Stimulated activated memory B cell treated with anti-CD40 and anti-IgM and Interleukin-4, amounts not matched to agents 10 μg/mL and 1 μg/mL and 100 μg/mL, for 72 hours (primary cell): ENCODE measurements around the gene GPHN.
A peak's percentile ranks its signal among the peaks of the same experiment; 100 is the strongest.

Source experiments
- ATAC-seq: fragments of 150-1000 bp; cut with Tn5 transposase; 2 replicates; pipeline ENCODE4 v1.10.0; 2021
- H3K27ac Mint-ChIP-seq: one replicate; pipeline ENCODE4 v1.8.0; 2022; ENCODE audit warnings: mild to moderate bottlenecking, mixed read lengths
- H3K27me3 Mint-ChIP-seq: one replicate; pipeline ENCODE4 v1.8.0; 2022; ENCODE audit warnings: mixed read lengths
- H3K36me3 Mint-ChIP-seq: one replicate; pipeline ENCODE4 v1.8.0; 2022; ENCODE audit warnings: mixed read lengths
- H3K4me1 Mint-ChIP-seq: one replicate; pipeline ENCODE4 v1.8.0; 2022; ENCODE audit warnings: mixed read lengths
- H3K4me3 Mint-ChIP-seq: one replicate; pipeline ENCODE4 v1.8.0; 2022; ENCODE audit warnings: mild to moderate bottlenecking, moderate library complexity, mixed read lengths
- H3K9me3 Mint-ChIP-seq: one replicate; pipeline ENCODE4 v1.8.0; 2022; ENCODE audit warnings: mixed read lengths

GPHN gene

DNA sequence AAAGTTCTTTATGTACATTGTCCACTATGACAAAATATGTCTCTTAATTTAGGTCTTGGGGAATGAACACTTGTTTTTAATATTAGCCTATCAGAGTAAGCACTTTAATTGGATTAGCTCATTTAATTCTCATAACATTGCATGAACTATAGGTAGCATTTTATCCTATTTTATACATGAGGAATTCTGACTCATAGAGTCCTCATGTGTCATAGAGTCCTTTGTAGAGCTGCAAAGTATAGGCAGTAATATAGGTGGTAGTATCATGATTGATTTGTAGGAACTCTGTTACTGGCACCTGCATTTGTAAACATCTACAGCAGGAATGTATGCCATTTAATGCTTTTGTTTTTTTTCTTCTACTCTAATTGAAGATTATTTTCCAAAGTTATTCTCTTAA, 96.0 kb downstream of the GPHN start:
- no peak overlapping the region for H3K27ac Mint-ChIP-seq
- H3K27me3 Mint-ChIP-seq: no peaks in the 10 kb centered on the region
- peaks cover 13% of the 10 kb centered on the region for H3K36me3 Mint-ChIP-seq
- ATAC-seq: no peak
- peaks cover 3% of the 10 kb centered on the region for H3K9me3 Mint-ChIP-seq
- peaks cover 41% of the 10 kb centered on the region for H3K4me1 Mint-ChIP-seq
- H3K4me3 Mint-ChIP-seq: no peak overlapping the region

GRCh38 chr14:66606826-66607225, 98.9 kb downstream of the GPHN start:
- Mint-ChIP-seq H3K27ac (no peak overlapping the region), H3K4me3 (no peak overlapping the region), H3K4me1 (peaks cover 41% of the 10 kb centered on the region), H3K27me3 (no peaks in the 10 kb centered on the region), H3K9me3 (peaks cover 5% of the 10 kb centered on the region), H3K36me3 (peaks cover 13% of the 10 kb centered on the region)
- ATAC-seq: no peak

DNA sequence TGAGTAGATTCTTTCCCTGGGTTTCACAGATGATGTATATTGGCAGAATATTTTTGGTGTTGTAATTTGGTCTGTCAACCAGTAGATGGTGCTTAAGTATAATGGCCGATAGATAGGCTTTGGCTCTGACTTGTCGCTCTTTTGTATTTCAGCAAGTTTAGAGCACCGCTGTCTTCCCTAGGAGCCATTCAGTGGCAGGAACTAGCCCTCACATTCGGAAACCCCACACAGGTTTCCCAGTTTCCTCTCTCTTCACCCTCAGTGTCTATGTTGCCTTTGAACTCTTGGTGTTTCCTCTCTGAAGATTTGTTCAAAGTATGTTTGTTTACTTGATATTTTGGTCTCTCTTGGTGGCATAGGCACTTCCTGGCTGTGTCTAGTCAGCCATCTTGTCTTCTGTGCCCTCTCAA, 102.2 kb downstream of the GPHN start:
- peaks cover 15% of the 10 kb centered on the region for H3K36me3 Mint-ChIP-seq
- H3K27me3 Mint-ChIP-seq: no peaks in the 10 kb centered on the region
- H3K9me3 Mint-ChIP-seq: peaks cover 8% of the 10 kb centered on the region
- peak overlapping the region; percentile 10 for H3K4me3 Mint-ChIP-seq
- H3K27ac Mint-ChIP-seq: no peak overlapping the region
- ATAC-seq: no peak
- peaks cover 38% of the 10 kb centered on the region for H3K4me1 Mint-ChIP-seq

GRCh38 chr14:66613344-66613743, 105.4 kb downstream of the GPHN start:
- no peaks in the 10 kb centered on the region for H3K27me3 Mint-ChIP-seq
- peaks cover 17% of the 10 kb centered on the region for H3K36me3 Mint-ChIP-seq
- no peak overlapping the region for H3K4me3 Mint-ChIP-seq
- peaks cover 30% of the 10 kb centered on the region for H3K4me1 Mint-ChIP-seq
- no peak overlapping the region for H3K27ac Mint-ChIP-seq
- H3K9me3 Mint-ChIP-seq: peaks cover 11% of the 10 kb centered on the region
- no peak for ATAC-seq

- no peak overlapping the region for H3K4me3 Mint-ChIP-seq
- H3K27ac Mint-ChIP-seq: no peak overlapping the region
- peaks cover 25% of the 10 kb centered on the region for H3K4me1 Mint-ChIP-seq
- H3K9me3 Mint-ChIP-seq: peaks cover 13% of the 10 kb centered on the region
- H3K27me3 Mint-ChIP-seq: no peaks in the 10 kb centered on the region
- no peak for ATAC-seq
- H3K36me3 Mint-ChIP-seq: peaks cover 31% of the 10 kb centered on the region
Observed at GRCh38 chr14:66619952-66620351, 112.0 kb downstream of the GPHN start.

DNA sequence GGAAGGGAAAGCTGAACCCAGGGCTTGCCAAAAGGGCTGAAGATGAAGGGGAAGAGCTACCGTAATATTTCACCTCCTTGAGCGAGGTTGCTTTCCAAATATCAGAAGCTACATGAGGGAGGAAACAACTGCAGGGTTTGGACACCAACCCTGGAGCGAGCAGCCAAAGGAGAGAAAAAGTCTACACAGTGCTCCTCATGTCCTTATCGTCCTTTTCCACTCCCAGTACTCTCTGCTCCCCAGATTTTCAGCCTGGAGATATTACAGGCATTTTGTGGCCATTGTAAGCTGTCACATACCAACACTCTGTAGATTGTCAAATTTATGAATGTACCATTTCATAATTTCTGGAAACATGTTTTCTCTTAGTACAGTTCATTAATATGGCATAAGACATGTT, 115.9 kb downstream of the GPHN start:
- Mint-ChIP-seq H3K36me3 (peaks cover 17% of the 10 kb centered on the region), H3K9me3 (peaks cover 4% of the 10 kb centered on the region), H3K27me3 (no peaks in the 10 kb centered on the region), H3K4me3 (no peak overlapping the region), H3K27ac (no peak overlapping the region), H3K4me1 (peaks cover 13% of the 10 kb centered on the region)
- no peak for ATAC-seq

GRCh38 chr14:66624336-66624937, 116.5 kb downstream of the GPHN start:
- peaks cover 4% of the 10 kb centered on the region for H3K9me3 Mint-ChIP-seq
- H3K4me1 Mint-ChIP-seq: peaks cover 11% of the 10 kb centered on the region
- H3K27me3 Mint-ChIP-seq: no peaks in the 10 kb centered on the region
- H3K36me3 Mint-ChIP-seq: peaks cover 17% of the 10 kb centered on the region
- ATAC-seq: peak; percentile 71
- H3K4me3 Mint-ChIP-seq: no peak overlapping the region
- H3K27ac Mint-ChIP-seq: no peak overlapping the region

GRCh38 chr14:66628636-66629035, 120.7 kb downstream of the GPHN start:
- Mint-ChIP-seq H3K27ac (no peak overlapping the region), H3K4me1 (peaks cover 11% of the 10 kb centered on the region), H3K36me3 (peaks cover 6% of the 10 kb centered on the region), H3K4me3 (no peak overlapping the region), H3K27me3 (no peaks in the 10 kb centered on the region), H3K9me3 (no peaks in the 10 kb centered on the region)
- ATAC-seq: no peak

DNA sequence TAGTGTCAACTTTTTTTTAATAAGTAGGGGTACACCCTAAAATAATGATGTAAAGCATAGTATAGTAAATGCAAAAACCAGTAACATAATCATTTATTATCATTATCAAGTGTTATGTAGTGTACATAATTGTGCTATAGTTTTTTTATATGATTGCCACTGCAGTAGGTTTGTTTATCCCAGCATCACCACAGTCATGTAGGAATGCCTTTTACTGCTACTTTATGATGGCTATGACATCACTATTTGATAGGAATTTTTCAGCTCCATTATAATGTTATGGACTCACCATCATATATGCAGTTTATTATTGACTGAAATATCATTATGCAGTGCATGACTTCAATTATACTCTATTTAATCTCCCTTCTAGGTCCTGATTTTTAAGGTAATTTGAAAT, 121.6 kb downstream of the GPHN start:
- H3K36me3 Mint-ChIP-seq: peaks cover 6% of the 10 kb centered on the region

DNA sequence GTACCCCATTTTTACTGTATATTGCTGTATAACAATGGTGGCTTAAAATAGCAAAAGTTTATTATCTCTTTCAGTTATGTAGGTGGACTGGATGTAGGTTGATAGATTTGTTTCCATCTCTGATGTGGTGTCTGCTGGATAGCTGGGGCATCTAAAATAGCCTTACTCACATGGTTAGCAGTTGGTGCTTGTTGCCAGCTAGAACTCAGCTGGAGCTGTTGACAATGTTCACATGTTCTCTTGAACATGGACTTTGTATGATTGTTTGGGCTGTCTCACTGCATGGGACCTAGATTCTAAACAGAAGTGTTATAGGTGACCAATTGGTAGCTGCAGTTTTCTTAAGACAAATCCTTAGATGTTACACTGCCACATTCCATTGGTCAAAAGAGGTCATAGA, 126.9 kb downstream of the GPHN start:
- ATAC-seq: no peak
- Mint-ChIP-seq H3K27ac (no peak overlapping the region), H3K4me1 (peaks cover 4% of the 10 kb centered on the region), H3K36me3 (peaks cover 6% of the 10 kb centered on the region), H3K27me3 (no peaks in the 10 kb centered on the region), H3K9me3 (no peaks in the 10 kb centered on the region), H3K4me3 (no peak overlapping the region)

More for the DNA sequence above, 121.6 kb downstream of the GPHN start:
- Mint-ChIP-seq H3K27me3 (no peaks in the 10 kb centered on the region), H3K4me1 (peaks cover 11% of the 10 kb centered on the region), H3K27ac (no peak overlapping the region), H3K4me3 (no peak overlapping the region), H3K9me3 (no peaks in the 10 kb centered on the region)
- ATAC-seq: no peak

GRCh38 chr14:66635435-66635834, 127.5 kb downstream of the GPHN start:
- Mint-ChIP-seq H3K4me1 (peaks cover 4% of the 10 kb centered on the region), H3K4me3 (no peak overlapping the region), H3K9me3 (no peaks in the 10 kb centered on the region), H3K27ac (no peak overlapping the region), H3K36me3 (peaks cover 6% of the 10 kb centered on the region), H3K27me3 (no peaks in the 10 kb centered on the region)
- no peak for ATAC-seq

- H3K4me3 Mint-ChIP-seq: no peak overlapping the region
- peaks cover 6% of the 10 kb centered on the region for H3K36me3 Mint-ChIP-seq
- no peak overlapping the region for H3K27ac Mint-ChIP-seq
- peaks cover 6% of the 10 kb centered on the region for H3K4me1 Mint-ChIP-seq
- no peaks in the 10 kb centered on the region for H3K27me3 Mint-ChIP-seq
- no peak for ATAC-seq
- H3K9me3 Mint-ChIP-seq: no peaks in the 10 kb centered on the region
Observed at GRCh38 chr14:66636240-66636639, 128.3 kb downstream of the GPHN start.

- H3K4me1 Mint-ChIP-seq: peaks cover 18% of the 10 kb centered on the region
- no peak for ATAC-seq
- H3K36me3 Mint-ChIP-seq: no peaks in the 10 kb centered on the region
- H3K9me3 Mint-ChIP-seq: no peaks in the 10 kb centered on the region
- H3K27me3 Mint-ChIP-seq: no peaks in the 10 kb centered on the region
- no peak overlapping the region for H3K27ac Mint-ChIP-seq
- no peak overlapping the region for H3K4me3 Mint-ChIP-seq
Observed at GRCh38 chr14:66638689-66639088, 130.7 kb downstream of the GPHN start.

DNA sequence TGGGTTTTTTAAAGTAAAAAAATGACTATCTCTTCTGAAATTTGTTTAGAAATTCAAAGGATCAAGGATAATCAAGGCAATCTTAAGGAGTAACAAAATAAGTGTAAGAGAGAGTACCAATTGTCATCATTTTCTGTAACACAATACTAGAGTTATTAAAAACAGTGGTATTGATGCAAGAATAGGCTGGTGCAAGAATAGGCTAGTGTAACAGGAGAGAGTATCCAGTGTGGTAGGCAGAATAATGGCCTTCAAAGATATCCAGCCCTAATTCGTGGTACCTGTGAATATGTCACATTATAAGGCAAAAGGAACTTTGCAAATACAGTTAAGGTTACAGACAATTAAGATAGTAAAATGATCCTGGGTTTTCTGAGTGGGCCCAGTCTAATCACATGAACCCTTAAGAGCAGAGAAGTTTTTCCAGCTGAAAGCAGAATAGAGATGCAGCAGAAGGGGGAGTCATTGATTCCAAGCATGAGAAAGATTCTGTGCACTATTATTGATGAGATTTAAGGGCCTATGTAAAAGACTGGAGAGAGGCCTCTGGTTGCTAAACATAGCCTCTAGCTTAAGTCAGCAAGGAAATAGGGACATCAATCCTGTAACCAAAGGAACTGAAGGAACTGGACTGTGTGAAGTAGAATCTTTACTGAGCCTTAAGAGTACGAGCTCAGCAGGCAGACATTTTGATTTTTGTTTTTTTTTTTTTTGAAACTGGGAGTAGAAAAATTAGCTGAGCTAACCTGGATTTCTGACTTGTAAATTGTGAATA, 134.1 kb downstream of the GPHN start:
- Mint-ChIP-seq H3K9me3 (no peaks in the 10 kb centered on the region), H3K4me1 (peaks cover 13% of the 10 kb centered on the region), H3K27ac (no peak overlapping the region), H3K27me3 (no peaks in the 10 kb centered on the region), H3K4me3 (no peak overlapping the region), H3K36me3 (no peaks in the 10 kb centered on the region)
- ATAC-seq: no peak

GRCh38 chr14:66643344-66643743, 135.4 kb downstream of the GPHN start:
- H3K4me1 Mint-ChIP-seq: peaks cover 13% of the 10 kb centered on the region
- no peak overlapping the region for H3K4me3 Mint-ChIP-seq
- ATAC-seq: no peak
- no peaks in the 10 kb centered on the region for H3K27me3 Mint-ChIP-seq
- no peak overlapping the region for H3K27ac Mint-ChIP-seq
- H3K9me3 Mint-ChIP-seq: no peaks in the 10 kb centered on the region
- no peaks in the 10 kb centered on the region for H3K36me3 Mint-ChIP-seq

- Mint-ChIP-seq H3K9me3 (no peaks in the 10 kb centered on the region), H3K27ac (no peak overlapping the region), H3K36me3 (no peaks in the 10 kb centered on the region), H3K4me1 (peaks cover 33% of the 10 kb centered on the region), H3K4me3 (no peak overlapping the region), H3K27me3 (no peaks in the 10 kb centered on the region)
- ATAC-seq: no peak
Observed at GRCh38 chr14:66645716-66646115, 137.8 kb downstream of the GPHN start.
